GM18519 (cell line): ENCODE measurements around the gene SMCP.

ENCODE experiments used
- ATAC-seq: cut with Tn5 transposase; IDR thresholded peaks from one replicate; pipeline ENCODE4 v1.9.1; 2021; ENCODE audit warnings: mild to moderate bottlenecking, moderate library complexity; ENCODE audit not compliant: unreplicated experiment, low FRiP score

The SMCP gene

GRCh38 chr1:152878042-152878441 lies at the start of gene SMCP:
Gene SMCP (plus strand): TSS chr1:152878322. CDS start chr1:152884423, 6,101 bp downstream.
- ATAC-seq: no peak

GRCh38 chr1:152836870-152837269 lies 41.3 kb upstream of the SMCP start:
- ATAC-seq: no peak

DNA sequence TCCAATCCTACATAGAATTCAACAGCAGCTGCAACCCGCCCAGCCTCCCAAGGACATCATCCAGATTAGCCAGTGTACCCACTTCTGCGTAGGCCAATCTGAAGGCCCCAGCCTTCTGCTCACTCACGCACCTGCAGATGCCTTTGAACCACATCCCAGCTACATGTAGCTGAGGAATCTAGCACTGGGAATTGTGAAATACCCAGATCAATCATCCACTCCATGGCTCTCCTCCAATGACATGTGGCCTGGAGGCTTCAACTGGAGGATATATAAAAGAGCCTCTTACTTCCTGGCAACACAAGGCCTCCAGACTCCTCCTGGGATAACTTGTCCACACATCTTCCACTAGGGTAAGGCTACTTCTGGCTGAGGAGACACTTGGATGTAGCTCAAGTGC lies 35.6 kb upstream of the SMCP start, which contains the start of gene LCE6A:
Gene LCE6A (plus strand): TSS at position 301 of the 400 bp plus-strand sequence. CDS start 665 bp downstream, outside the sequence.
- no peak for ATAC-seq

- ATAC-seq: no peak
These were observed 22.5 kb upstream of the SMCP start for GRCh38 chr1:152855661-152856060.

DNA sequence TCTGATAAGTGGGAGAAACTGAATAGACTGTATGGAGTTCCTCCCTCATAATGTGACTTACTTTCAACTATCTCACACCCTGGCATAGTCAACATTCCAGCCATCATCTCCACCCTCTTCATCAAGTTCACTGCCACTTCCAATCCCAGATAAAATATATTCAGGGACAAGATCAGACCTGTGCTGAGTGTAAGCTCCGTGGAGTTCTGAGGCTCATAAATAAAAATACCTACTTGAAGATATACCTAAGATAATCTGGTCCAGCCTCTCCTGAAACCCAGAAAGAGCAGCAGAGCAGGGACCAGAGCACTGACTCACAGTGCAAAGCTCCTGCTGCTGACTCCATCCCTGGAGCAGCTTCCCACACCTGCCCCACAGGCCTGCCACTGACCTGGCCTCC lies 20.1 kb upstream of the SMCP start:
- no peak for ATAC-seq

GRCh38 chr1:152859696-152860095 lies 18.4 kb upstream of the SMCP start, which contains the start of gene LCE7A:
Gene LCE7A (plus strand): TSS chr1:152859996. CDS start chr1:152860698, 702 bp downstream.
- no peak for ATAC-seq

DNA sequence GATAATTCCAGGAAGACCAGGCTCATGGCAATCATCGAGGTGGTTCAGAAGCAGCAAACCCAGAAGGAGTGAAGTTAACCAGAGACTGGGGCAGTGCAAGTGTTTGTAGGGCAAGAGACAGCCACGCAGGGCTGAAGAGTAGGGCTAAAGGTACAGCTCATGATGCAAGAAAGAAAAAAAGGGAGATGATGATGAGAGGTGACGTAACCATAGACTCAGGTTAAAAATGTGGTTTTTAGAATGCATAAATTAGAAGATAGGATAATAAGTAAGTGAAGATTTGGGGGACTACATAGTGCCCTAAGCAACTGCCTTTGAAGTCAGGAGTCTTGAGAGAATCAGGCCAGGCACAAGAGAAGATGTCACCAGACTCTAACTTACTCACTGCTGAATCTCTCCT lies 18.0 kb upstream of the SMCP start:
- no peak for ATAC-seq

DNA sequence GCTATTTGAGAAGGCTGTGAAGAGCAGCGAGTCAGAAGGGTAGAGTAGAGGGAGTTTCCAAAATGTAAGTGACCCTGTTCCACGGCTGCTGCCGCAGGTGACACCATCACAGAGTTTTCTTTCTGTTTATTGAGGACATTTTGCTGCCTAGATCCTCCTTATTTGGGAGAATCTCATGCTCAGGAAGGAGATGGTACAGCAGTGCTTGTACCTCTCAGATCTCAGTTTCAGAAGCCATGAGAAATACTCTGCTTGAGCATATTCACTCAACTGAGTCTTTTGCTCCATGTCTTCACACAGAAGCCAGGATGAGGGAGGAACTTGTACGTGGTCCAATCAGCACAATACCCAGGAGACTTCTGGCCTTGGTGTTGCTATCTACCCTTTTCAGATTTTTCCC lies 16.7 kb upstream of the SMCP start:
- no peak for ATAC-seq

DNA sequence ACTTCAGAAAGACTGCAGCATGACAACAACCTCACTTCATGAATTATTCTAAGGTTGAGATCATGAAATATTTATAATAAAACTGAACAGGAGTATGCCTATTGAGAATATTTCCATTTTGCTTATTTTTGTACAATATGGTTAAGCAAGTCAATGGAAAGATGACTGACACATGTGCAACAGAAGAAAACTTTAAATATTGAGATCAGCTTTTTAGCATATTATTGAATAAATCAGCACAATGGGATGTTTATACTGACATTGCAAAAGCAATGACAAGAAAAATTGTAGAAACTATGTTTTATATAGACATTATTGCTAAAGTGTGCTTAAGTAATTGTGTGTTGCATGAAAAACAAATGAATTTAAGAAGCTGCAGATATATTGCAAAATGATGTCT lies 13.7 kb upstream of the SMCP start:
- no peak for ATAC-seq

GRCh38 chr1:152866321-152866720 lies 11.8 kb upstream of the SMCP start:
- ATAC-seq: no peak

DNA sequence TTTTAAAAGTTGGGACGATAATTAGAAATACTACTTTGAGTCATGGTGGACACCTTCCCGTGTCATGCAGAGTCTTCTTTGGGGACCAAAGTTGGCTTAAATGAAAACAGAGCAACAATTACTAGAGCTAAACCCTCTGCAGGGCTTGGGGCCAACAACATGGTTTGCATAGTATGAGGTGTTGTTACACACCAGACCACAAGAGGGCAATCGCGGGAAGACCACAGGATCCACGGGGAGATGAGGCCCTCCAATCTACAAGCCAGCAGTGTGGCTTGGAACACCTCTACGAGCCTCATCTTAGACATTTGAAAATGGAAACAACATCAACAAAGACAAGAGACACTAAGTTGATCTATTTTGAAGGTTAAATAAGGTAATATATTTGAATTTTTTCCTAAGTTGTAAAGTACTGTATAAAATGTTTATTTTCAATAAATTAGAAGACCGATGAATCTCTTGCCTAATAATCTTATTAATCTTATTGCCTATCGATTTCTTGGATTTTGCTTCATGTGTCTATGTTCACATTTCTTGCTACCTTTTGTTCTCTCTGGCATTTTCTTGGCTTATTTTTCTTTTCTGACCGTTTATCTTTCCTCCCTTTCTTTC lies 8.2 kb upstream of the SMCP start:
- ATAC-seq: no peak

GRCh38 chr1:152870831-152871730 lies 7.0 kb upstream of the SMCP start:
- ATAC-seq: no peak

DNA sequence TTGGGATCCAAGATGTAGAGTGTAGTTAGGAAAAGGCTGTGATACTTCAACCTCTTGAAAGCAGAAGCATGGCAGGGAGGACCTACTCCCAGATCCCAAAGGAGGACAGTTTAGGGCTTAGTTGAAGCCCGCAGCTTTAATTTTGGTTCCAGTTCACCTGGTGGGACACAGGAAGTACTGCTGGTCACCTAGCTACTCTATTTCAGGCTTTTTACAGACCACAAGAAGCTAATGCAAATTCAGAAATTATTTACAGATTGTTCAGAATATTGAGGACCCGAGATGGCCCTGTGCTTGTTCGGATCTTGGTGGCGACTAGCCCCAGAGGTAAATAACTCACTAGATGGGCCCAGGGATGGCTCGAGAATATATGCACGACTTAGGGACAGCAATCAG lies 6.4 kb upstream of the SMCP start:
- no peak for ATAC-seq

GRCh38 chr1:152873495-152873894 lies 4.6 kb upstream of the SMCP start:
- ATAC-seq: no peak

- ATAC-seq: no peak
These were observed 1.3 kb upstream of the SMCP start for GRCh38 chr1:152876827-152877226.

GRCh38 chr1:152879559-152880198 lies 1.6 kb downstream of the SMCP start:
- no peak for ATAC-seq

GRCh38 chr1:152880316-152880715 lies 2.2 kb downstream of the SMCP start:
- ATAC-seq: no peak

DNA sequence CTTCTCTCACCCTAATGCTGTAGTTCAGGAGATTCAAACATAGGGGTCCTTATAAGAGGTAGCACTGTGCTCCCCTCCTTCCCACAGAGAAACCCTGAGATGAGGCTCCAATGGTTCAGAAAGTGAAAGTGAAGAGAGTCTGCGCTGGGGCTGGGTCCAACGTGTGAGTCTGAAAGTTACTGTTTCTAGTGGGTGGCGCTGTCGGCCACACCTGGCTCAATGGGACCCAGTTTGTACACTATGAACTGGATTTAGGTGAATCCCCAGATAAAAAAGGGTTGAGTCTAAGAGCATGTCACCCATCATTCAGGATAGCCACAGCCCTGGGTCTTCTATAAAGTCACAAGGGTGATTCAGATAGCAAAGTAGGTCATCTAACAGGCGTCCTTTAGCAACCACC lies 2.8 kb downstream of the SMCP start:
- peak; percentile 46 for ATAC-seq

DNA sequence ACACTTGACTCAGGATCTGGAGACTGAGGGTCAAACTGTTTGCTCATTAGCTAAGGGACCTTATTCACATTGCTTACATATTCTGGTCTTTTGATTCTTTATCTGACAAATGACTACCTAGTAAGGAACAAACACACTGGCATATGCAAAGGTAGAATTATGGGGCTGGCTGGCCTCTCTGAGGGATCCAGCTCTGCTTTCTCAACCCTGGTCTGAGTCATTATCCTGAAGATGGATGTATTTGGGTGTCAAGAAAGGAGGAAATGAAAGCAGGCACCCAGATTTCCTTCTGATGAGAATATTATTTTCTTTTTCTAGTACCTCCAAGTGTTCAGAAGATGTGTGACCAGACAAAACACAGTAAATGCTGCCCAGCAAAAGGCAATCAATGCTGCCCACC lies 6.0 kb downstream of the SMCP start:
- ATAC-seq: no peak

DNA sequence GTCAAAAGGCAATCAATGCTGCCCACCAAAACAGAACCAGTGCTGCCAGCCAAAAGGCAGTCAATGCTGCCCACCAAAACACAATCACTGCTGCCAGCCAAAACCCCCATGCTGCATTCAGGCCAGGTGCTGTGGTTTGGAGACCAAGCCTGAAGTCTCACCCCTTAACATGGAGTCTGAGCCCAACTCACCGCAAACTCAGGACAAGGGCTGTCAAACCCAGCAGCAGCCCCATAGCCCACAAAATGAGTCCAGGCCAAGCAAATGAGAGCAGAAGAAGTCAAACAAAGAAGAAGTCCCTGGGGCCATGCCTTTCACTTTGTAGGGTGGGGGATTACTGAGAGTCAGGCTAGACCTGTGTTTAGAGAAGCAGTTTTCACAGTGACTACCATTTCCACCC lies 6.4 kb downstream of the SMCP start:
- ATAC-seq: no peak

GRCh38 chr1:152884966-152885624 lies 7.0 kb downstream of the SMCP start:
- no peak for ATAC-seq
